Mucosa of rectum (tissue), 2 donors: ENCODE data around the gene EPB41L4B.

ENCODE experiments used
- H3K27ac ChIP-seq, 2 donors: one replicate each; pipeline ENCODE4 v1.7.0; 2013; ENCODE audit warnings: inconsistent platforms in 2 of 2, low read depth in 2 of 2, low read length in 2 of 2
- H3K27me3 ChIP-seq, 2 donors: one replicate each; pipeline ENCODE4 v1.7.0; 2013; ENCODE audit warnings: low read length in 2 of 2; ENCODE audit not compliant: control insufficient read depth in 2 of 2, insufficient read depth in 2 of 2
- H3K36me3 ChIP-seq, 2 donors: one replicate each; pipeline ENCODE4 v1.7.0; 2013; ENCODE audit warnings: low read length in 2 of 2; ENCODE audit not compliant: control insufficient read depth in 2 of 2, insufficient read depth in 2 of 2
- H3K4me1 ChIP-seq, 2 donors: one replicate each; pipeline ENCODE4 v1.7.0; 2013; ENCODE audit warnings: low read length in 2 of 2, mild to moderate bottlenecking in 1 of 2; ENCODE audit not compliant: control insufficient read depth in 2 of 2, insufficient read depth in 2 of 2
- H3K4me3 ChIP-seq, 2 donors: one replicate each; pipeline ENCODE4 v1.7.0; 2013; ENCODE audit warnings: low read length in 2 of 2
- H3K9ac ChIP-seq, 2 donors: one replicate each; pipeline ENCODE4 v1.7.0; 2013; ENCODE audit warnings: low read length in 2 of 2, low read depth in 1 of 2, mild to moderate bottlenecking in 1 of 2
- H3K9me3 ChIP-seq, 2 donors: one replicate each; pipeline ENCODE4 v1.7.0; 2013; ENCODE audit warnings: low read length in 2 of 2; ENCODE audit not compliant: control insufficient read depth in 2 of 2
- donor health status: healthy.
- donor health status: Normal muscosa, but diverticular disease.

Gene EPB41L4B

DNA sequence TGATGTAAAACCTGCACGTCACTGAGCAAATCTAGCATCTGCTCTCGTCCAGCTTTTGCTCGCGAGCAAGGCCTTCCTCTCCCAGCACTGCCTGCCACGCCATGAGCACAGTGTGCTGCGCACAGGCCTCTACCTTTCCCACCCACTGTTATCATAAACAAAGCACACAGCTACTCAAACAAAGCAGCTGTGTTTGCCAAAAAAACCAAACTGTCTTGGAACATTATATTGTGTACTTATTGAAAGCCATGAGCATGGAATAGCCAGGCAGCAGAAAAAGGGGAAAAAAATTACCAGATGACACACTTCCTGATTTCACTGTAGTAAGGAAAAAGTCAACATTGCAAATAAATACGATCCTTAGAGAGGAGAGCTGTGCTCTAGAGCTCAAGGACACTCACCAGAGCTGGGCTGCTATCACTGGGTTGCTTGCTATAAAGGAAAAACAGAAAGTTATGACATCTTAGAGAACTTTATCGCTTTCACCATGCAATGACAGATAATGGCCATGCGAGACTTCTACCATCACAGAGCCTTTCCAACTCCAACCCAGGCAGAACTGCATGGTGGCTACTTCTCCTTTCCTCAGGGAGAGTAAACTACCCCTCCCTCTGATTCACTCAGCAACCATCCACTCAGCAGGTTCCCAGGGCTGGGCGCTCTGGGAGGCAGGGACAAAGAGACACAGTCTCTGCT, 69.6 kb downstream of the EPB41L4B start:
- no peaks in the 10 kb centered on the region for H3K9me3 ChIP-seq
- H3K4me3 ChIP-seq = peak overlapping the region in 1 of 2 donors; percentile 5
- H3K27ac ChIP-seq = peak overlapping the region; percentile 88 to 90
- no peaks in the 10 kb centered on the region for H3K27me3 ChIP-seq
- peaks cover 7 to 22% of the 10 kb centered on the region in 2 donors for H3K36me3 ChIP-seq
- H3K4me1 ChIP-seq = peaks cover 27 to 33% of the 10 kb centered on the region in 2 donors
- peak overlapping the region; percentile 36 to 60 for H3K9ac ChIP-seq

DNA sequence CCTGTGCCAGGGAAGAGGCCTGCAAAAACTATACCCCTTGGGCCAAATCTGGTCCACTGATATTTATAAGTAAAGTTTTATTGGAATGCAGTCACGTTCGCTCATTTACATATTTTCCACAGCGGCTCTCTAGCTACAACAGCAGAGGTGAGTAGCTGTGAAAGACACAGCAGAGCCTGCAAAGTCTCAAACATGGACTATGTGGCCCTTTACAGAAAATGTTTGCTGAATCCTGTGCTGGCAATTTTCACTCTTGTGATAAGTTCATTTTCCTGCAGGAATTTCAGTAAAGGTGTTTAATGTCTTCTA, 70.1 kb downstream of the EPB41L4B start:
- Histone ChIP-seq H3K9ac (peak overlapping the region; percentile 36 to 57), H3K27ac (peak overlapping the region; percentile 88 to 90), H3K36me3 (peaks cover 7 to 22% of the 10 kb centered on the region in 2 donors), H3K9me3 (no peaks in the 10 kb centered on the region), H3K4me1 (peaks cover 27 to 33% of the 10 kb centered on the region in 2 donors), H3K4me3 (peak overlapping the region in 1 of 2 donors; percentile 5), H3K27me3 (no peaks in the 10 kb centered on the region)

DNA sequence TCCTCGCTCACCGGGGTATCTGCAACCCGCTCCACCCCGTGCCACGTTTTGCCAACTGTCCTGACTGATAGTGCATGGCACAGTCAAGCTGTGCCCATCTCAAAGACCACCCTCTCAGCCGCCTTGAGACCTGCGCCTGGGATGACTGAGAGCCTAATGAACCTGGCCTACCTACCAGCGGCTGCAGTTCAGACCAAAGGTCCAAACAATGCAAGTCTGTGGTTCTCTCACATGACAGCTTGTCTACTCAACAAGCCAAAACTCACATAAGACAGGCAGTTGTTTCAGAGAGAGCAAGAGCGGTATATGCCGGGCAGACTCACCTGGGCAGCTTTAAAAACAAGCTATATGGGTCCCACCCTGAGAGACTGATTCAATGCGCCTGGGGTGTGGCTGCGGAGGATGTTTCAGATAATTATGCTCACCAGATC, 70.5 kb downstream of the EPB41L4B start:
- H3K27ac ChIP-seq = peak overlapping the region; percentile 88 to 90
- H3K36me3 ChIP-seq = peaks cover 4 to 19% of the 10 kb centered on the region in 2 donors
- no peaks in the 10 kb centered on the region for H3K27me3 ChIP-seq
- H3K9ac ChIP-seq = peak overlapping the region; percentile 5 to 57
- peaks cover 27 to 33% of the 10 kb centered on the region in 2 donors for H3K4me1 ChIP-seq
- no peaks in the 10 kb centered on the region for H3K9me3 ChIP-seq
- no peak overlapping the region for H3K4me3 ChIP-seq

DNA sequence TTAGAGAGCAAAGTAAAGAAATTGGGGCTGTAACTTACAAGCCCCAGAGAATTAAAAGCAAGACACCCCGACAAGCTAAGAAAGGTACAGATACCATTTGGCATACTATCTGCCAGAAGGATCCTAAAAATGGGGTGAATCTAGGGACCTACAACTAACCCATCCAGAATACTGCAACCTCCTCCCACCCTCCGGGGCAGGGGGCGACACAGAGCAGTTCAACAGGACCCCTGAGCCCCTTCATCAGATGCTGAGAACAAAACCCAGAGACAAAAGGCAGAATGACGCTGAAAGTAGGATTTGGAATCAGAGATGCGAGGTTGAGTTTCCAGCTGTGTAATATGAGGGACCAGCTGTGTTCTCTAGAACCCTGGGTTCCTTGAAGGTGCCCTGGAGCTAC, 71.2 kb downstream of the EPB41L4B start:
- peaks cover 27 to 33% of the 10 kb centered on the region in 2 donors for H3K4me1 ChIP-seq
- H3K9me3 ChIP-seq = no peaks in the 10 kb centered on the region
- peak overlapping the region; percentile 88 to 90 for H3K27ac ChIP-seq
- peak overlapping the region in 1 of 2 donors; percentile 57 for H3K9ac ChIP-seq
- H3K27me3 ChIP-seq = no peaks in the 10 kb centered on the region
- peaks cover 2 to 14% of the 10 kb centered on the region in 2 donors for H3K36me3 ChIP-seq
- no peak overlapping the region for H3K4me3 ChIP-seq

DNA sequence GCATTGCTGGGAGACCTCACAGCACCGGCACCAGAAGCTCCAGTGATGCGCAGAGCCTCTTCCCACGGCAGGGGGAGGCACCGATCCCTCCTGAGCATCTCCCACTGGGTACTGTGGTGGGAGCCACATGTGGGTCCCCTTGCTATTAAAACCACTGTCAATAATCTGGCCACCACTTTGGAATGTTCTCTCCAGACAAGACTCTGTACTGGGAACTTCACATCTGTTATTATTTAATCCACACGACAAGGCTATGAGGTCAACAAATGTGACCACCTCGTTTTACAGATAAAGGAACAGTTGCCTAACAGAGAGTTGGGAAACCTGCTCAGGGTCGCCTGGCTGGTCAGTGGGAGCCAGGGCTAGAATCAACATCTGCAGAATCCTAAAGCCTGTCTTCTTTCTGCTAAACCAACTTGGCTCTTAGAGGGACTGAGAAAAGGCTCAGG, 72.7 kb downstream of the EPB41L4B start:
- H3K36me3 ChIP-seq = peaks cover 0 to 8% of the 10 kb centered on the region in 2 donors
- peaks cover 27 to 33% of the 10 kb centered on the region in 2 donors for H3K4me1 ChIP-seq
- no peak overlapping the region for H3K27ac ChIP-seq
- H3K4me3 ChIP-seq = no peak overlapping the region
- no peak overlapping the region for H3K9ac ChIP-seq
- no peaks in the 10 kb centered on the region for H3K9me3 ChIP-seq
- H3K27me3 ChIP-seq = no peaks in the 10 kb centered on the region

DNA sequence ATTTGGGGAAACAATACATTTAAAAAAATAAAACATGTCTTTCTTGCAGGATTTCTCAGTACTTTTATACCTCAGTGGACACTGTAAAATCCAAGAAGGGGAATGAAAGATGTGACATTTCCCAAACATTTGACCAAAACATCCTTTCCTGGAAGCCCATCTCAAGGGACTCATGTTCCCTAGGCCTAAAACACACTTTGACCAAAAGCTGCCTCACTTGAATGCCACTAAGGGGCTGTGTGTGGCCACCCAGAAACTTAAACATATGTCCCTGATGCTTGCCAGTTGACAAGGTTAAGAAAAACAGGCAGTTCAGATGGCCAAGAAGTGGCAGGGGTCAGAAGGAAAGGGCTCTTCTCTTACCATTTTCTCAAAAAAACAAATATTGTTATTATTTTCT, 73.6 kb downstream of the EPB41L4B start:
- H3K27me3 ChIP-seq = no peaks in the 10 kb centered on the region
- H3K9ac ChIP-seq = no peak overlapping the region
- H3K9me3 ChIP-seq = no peaks in the 10 kb centered on the region
- H3K27ac ChIP-seq = no peak overlapping the region
- H3K4me1 ChIP-seq = peaks cover 22 to 27% of the 10 kb centered on the region in 2 donors
- H3K36me3 ChIP-seq = peaks cover 0 to 4% of the 10 kb centered on the region in 2 donors
- no peak overlapping the region for H3K4me3 ChIP-seq

DNA sequence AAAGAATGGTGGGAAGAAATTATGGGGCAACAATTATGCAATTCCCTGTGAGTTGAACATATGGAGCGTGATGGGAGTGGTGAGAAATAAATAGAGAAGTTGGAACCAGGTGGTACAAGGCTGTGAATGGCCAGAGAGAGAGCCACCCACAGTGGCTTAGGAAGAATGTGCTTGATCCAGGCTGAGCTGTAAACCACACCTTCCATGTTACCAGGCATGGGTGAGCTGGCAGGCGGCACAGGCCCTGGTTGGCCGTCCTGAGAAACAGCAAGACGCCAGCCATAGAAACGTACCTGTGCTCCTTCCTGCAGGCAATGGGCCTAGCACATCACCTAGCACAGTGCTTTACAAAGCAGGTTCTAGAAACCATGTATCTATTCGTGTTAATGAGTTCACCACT, 74.3 kb downstream of the EPB41L4B start:
- Histone ChIP-seq H3K27ac (no peak overlapping the region), H3K36me3 (peaks cover 2 to 8% of the 10 kb centered on the region in 2 donors), H3K4me1 (peaks cover 15 to 20% of the 10 kb centered on the region in 2 donors), H3K9me3 (no peaks in the 10 kb centered on the region), H3K9ac (no peak overlapping the region), H3K27me3 (no peaks in the 10 kb centered on the region), H3K4me3 (no peak overlapping the region)

DNA sequence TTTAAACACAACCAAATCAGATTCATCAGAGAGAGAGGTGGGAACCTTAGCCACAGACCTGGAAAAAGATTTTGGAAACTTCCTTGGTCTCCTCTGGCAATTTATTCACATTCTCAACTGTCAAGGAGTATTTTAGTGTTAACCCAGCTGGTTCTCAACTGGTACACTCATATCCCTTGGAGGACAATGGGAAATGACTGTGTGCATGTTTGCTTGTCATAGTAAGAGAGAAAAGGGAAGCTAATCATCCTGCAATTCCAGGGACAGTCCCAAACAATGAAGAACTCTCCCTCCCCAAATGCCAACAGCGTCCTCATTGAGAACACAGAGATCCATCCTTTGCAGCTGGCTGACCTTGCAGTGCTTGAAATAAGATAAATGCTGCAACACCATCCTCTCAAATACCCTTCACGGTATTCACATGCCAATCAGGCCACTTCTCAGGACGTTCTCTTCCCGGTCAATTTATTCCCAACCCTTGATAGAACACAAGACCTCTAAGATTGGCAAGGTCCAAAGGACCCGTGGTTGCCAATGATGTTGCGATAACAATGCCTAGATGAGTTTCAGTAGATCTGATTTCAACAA, 75.5 kb downstream of the EPB41L4B start:
- H3K27ac ChIP-seq = no peak overlapping the region

DNA sequence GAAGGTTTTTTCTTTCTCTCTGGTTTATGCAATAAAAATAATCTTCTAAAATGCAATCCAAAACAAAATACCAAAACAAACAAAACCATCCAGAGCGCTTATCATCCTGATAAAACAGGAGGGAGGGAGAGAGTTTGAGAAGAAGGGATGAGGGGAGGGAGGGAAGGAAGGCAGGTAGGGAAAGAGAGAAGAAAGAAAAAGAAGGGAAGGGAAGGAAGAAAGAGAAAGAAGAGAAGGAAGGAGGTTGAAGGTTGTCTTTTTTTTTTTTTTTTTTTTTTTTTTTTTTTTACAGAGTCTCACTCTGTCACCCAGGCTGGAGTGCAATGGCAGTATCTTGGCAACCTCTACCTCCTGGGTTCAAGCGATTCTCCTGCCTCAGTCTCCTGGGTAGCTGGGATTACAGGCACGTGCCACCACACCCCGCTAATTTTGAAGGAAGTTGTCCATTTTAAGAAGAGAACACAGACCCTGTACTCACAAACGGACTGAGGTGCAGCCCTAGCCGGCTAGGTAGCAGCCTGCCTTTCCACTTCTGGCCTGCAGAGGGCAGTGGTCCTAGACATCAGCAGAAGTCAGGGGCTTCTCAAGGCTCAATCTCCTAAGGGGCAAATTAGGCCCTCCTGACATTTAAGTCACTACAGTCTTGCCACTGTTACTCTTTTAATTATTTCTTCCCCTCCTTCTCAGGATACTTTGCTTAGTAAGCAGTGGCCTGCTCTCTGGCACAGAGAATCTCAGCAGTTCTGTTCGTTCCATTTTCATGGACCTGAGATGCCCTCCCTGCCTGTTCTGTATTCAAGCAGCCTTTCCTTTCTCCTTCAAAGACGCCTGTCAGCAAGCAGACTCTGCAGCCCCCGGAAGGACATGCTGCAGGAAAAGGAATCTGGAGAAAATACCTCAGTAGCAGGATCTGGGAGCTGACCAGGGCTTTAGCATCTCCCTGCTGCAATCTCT, 76.4 kb downstream of the EPB41L4B start:
- no peaks in the 10 kb centered on the region for H3K27me3 ChIP-seq
- no peaks in the 10 kb centered on the region for H3K4me1 ChIP-seq
- H3K36me3 ChIP-seq = peaks cover 8 to 18% of the 10 kb centered on the region in 2 donors
- no peak overlapping the region for H3K27ac ChIP-seq
- H3K4me3 ChIP-seq = no peak overlapping the region
- peak overlapping the region in 1 of 2 donors; percentile 37 for H3K9ac ChIP-seq
- H3K9me3 ChIP-seq = no peaks in the 10 kb centered on the region

More for the DNA sequence above, 75.5 kb downstream of the EPB41L4B start:
- no peaks in the 10 kb centered on the region for H3K27me3 ChIP-seq
- H3K9ac ChIP-seq = no peak overlapping the region
- H3K36me3 ChIP-seq = peaks cover 5 to 13% of the 10 kb centered on the region in 2 donors
- H3K4me3 ChIP-seq = no peak overlapping the region
- H3K9me3 ChIP-seq = no peaks in the 10 kb centered on the region
- H3K4me1 ChIP-seq = peaks cover 7 to 8% of the 10 kb centered on the region in 2 donors
